Measurements from ENCODE around the gene SYTL5.

Gene SYTL5

DNA sequence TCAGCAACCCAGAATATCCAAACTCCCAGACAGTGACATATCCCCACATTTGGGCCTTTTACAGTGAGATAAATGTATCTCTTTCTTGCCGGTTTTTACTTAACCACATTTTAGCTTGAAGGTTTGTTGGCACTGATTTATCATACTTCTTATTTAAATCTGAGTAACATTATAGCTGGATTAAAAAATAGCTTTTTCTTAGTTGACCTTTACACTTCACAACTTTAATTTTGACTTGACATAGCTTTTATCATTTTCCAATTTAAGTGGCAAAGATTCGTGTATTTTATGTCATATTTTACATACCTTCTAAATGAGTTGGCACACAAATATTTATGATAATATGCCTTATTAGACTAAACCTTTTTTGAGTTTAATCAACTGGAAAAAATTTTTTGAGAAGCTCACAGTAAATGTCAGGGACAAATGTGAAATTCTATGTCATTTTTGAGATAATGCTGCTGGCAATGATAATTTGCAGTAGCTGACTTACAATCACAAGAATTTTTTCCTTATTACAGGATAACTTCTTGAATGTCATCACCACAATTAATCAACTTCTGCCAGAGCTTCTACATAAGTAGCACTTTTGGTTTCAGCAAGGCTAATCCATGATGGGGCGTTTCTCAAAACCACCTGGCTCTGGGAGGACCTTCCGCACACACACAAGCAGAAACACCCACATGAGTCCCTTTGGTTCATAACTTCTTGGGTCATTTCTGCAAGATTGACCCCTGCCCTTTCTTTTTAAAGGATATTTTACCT lies 80.3 kb downstream of the SYTL5 start:
- in situ Hi-C loops (cut with HindIII; ENCODE audit: low sequenced_read_pairs) = no loop called here

GRCh38 chrX:38087594-38087993 lies 81.2 kb downstream of the SYTL5 start:
- in situ Hi-C loops (cut with HindIII; ENCODE audit: low sequenced_read_pairs) = no loop called here

GRCh38 chrX:38089173-38089982 lies 83.0 kb downstream of the SYTL5 start:
- in situ Hi-C loops (cut with HindIII; ENCODE audit: low sequenced_read_pairs) = no loop called here

GRCh38 chrX:38095971-38096529 lies 89.7 kb downstream of the SYTL5 start:
- in situ Hi-C loops (cut with HindIII; ENCODE audit: low sequenced_read_pairs) = no loop called here

- in situ Hi-C loops (cut with HindIII; ENCODE audit: low sequenced_read_pairs) = no loop called here
These were observed 93.3 kb downstream of the SYTL5 start for GRCh38 chrX:38099688-38100087.

GRCh38 chrX:38102240-38102639 lies 95.9 kb downstream of the SYTL5 start:
- in situ Hi-C loops (cut with HindIII; ENCODE audit: low sequenced_read_pairs) = no loop called here

DNA sequence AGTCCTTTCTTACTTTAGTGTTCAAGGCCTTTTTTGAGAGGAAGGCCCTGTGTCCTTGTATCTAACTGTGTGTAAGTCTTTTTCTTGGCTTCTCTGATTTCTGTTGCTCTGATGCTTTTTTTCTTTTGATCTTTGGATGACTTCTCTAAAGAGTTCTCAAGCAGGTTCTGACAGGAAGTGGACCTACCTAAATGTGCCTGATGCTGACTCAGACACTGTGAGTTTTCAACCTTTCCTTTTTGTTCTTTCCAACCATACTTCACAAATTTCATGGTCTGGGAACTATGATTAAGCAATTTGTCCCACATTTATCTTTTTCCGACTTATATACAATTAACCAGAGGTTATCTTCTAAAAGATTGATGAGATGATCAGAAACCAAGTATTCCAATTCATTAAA lies 96.5 kb downstream of the SYTL5 start:
- in situ Hi-C loops (cut with HindIII; ENCODE audit: low sequenced_read_pairs) = no loop called here

DNA sequence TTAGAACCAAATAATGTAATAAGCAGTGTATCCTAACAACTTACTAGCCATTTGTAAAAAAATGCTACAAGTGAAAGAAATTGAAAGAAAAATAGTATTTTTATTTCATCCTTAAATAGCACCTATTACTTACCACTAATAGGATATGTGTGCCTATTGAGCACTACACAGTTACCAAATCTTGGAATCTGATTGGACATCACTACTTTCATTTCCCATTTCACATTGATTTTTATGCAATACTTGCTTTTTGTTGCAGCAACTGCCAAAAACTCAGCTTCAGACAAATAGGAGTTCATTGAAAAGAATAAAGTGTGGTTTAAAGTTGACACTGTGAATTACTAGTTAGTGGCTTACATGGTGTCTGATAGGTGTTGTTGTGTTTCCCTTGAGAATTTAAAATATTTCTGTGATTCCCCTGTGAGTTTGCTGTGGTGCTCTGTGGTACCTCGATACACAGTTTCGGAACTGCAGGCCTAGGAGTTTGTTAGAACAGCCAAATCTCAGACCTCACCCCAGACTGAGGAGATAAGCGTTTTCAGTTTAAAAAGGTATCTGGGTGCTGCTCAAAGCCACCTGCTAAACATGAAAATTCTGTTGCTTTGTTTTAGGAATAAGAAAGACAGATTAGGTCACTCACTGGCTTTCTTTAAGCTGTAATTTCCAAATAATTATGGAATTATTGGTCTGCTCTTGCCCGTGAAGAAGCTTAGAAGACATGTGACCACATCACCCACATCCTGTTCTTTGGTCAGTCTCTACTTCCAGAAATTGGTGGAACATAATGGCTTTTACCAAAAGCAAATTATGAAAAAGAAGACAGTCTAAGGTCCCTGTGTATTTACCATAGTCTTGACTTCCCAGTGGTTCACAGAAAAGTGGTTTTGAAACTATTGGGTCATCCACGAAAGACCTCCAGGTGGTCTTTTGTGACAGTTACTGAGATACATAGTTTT lies 97.8 kb downstream of the SYTL5 start:
- in situ Hi-C loops (cut with HindIII; ENCODE audit: low sequenced_read_pairs) = no loop called here

DNA sequence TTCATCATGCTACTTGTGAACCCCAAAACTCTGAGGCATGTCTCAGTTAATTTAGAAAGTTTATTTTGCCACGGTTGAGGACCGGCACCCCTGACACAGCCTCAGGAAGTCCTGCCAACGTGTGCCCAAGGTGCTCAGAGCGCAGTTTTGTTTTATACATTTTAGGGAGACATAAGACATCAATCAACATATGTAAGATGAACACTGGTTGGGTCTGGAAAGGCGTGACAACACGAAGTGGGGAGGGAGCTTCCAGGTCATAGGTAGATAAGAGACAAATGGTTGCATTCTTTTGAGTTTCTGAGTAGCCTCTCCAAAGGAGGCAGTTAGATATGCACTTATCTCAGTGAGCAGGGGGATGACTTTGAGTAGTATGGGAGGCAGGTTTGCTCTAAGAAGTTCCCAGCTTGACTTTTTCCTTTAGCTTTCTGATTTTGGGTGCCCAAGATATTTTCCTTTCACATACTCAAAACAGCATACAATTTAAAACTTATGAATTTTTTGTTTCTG lies 98.9 kb downstream of the SYTL5 start:
- in situ Hi-C loops (cut with HindIII; ENCODE audit: low sequenced_read_pairs) = no loop called here

DNA sequence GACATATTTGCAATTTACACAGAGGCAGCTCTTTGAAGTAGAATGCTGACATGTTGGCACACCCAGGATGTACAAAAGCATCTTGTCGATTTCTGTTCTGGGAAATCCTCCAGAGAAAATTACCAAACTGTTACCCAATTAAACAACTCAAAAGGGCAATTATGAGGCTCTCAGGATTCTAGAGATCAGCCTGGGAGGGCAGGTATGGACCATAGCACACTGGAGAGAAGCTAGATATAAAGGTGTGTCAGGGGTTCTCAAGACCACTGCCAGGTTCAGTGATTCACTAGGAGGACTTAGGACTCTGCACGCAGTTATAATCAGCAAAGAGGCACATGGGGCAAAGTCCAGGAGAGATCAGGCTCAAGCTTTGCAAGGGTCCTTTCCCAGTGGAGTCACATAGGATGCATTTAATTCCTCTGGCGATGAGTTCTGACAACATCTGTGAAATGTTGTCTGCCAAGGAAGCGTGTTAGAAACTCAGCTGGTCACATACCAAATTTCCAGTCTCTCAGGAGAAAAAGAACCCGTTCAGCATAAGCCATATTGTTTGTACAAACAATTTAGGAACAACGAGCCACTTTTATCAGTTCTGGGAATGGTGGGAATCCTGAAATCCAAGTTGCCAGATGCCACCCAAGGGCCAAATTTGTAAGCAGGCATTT lies 100.8 kb downstream of the SYTL5 start:
- in situ Hi-C loops (cut with HindIII; ENCODE audit: low sequenced_read_pairs) = no loop called here

DNA sequence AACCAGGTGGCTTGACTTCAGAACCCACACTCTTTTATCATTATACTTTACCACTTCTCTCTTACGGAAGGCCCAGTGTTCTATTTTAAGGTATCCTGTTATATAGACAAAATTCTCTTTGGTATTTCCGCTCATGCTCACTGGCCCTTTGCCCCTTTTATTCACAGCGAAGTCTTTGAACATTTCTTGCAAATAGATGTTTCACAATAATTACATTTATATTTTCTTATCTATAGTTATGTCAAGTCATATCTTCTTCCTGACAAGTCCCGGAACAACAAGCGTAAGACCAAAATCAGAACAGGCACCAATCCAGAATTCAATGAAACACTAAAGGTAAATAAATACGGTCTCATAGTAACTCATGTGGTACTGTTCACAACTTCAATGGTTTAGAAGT lies 102.0 kb downstream of the SYTL5 start:
- in situ Hi-C loops (cut with HindIII; ENCODE audit: low sequenced_read_pairs) = no loop called here

DNA sequence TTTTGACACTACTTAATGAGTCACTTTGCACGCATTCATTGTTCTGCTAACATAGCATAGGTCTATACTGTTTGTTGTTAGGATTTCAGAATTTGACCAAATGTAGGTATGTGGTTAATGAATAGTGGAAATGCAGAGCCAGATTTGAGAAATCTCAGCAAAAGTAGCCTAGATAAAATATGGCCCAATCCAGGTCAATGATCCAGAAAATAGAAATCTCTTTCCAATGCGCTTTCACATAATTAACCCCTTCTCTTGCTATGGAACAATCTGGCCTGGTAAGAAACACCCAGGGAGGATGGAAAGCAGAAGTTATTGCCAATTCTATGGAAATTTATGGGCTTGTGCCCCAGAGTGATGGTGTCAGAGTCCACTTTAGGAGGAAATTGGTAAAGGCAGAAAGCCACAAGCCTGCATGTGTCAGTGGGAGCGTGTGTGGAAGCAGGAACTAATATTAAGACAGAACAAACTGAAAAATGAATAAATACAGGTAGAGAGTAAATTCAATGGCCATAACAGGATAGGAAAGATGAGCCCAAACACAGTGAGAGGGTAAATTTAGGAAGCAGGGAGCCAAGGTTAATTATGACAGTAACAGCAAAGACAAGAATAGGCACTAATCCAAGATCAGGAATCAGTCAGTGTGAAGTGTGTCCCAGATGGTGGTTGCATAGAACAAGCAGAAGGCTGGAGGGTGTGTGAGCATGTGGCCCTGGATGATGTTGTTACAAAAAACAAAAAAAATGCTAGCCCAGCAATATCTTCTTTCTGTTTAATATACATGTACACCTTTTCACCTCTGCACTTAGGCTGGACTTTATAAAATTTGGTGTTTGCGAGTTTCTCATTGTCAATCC lies 102.9 kb downstream of the SYTL5 start:
- in situ Hi-C loops (cut with HindIII; ENCODE audit: low sequenced_read_pairs) = no loop called here

DNA sequence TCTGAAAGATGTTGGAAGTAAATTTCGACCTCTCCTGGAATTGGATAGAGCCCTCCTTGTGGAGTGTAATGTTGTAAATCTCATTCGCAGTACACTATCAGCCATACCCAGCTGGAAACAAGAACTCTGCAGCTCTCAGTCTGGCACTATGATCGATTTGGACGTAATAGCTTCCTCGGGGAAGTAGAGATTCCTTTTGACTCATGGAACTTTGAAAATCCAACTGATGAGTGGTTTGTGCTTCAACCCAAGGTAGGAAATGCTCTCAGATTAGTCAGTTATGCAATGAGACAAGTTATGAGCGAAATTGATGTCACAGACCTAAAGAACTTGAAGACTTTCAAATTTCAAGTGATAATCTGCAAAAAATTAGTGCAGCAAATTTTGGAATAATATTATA lies 103.9 kb downstream of the SYTL5 start:
- in situ Hi-C loops (cut with HindIII; ENCODE audit: low sequenced_read_pairs) = no loop called here

DNA sequence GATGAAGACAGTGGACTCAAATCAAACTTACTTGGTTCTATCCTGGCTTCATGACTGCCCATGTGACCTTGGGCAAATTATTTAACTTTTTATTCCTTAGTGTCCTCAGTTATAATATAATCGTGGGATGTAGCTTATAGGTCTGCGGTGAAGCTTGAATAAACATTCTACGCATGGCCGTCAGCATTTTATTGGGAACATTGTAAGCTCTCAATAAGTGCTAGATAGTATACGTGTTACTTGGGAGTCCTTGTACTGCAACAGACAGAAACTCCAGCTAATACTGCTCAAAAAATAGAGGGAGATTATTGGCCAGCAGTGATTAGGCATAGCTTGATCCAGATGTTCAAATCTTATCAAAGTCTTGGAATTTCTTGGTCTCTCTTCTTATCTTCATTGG lies 104.8 kb downstream of the SYTL5 start:
- in situ Hi-C loops (cut with HindIII; ENCODE audit: low sequenced_read_pairs) = no loop called here

GRCh38 chrX:38112566-38112965 lies 106.2 kb downstream of the SYTL5 start:
- in situ Hi-C loops (cut with HindIII; ENCODE audit: low sequenced_read_pairs) = no loop called here

DNA sequence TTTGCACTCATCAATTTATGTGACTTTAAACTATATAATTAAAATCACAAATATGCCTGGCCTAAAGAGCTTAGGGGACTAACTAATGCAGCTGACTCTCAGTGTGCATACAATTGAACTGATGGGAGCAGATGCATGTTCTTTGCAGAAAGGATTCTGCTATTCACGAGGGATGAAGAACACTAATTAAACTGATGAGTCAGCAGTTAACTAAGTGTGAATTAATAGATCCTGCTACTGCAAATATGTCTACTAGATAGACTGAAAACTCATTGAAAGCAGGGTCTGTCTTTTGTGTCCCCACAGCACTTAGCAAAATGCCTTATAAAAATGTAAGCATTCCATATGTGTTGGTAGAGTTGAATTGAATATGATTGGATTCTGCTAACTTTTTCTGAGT lies 110.4 kb downstream of the SYTL5 start:
- in situ Hi-C loops (cut with HindIII; ENCODE audit: low sequenced_read_pairs) = no loop called here

DNA sequence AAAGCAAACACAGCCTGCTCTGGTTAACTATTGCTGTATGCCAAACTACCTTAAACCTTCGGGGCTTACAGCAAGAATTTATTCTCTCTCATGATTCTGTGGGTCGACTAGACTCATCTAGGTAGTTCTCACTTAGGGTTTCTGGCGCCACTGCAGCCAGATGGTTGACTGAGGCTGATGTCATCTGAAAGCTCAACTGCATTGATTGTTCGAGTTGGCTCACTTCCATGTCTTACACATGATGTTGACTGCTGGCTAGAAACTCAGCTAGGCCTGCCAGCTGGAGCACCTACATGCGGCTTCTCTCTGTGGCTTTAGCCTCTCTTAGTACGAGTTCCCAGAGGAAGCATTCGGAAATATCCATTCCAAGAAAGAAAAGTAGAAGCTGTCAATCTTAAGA lies 111.1 kb downstream of the SYTL5 start:
- in situ Hi-C loops (cut with HindIII; ENCODE audit: low sequenced_read_pairs) = no loop called here

- in situ Hi-C loops (cut with HindIII; ENCODE audit: low sequenced_read_pairs) = no loop called here
These were observed 117.6 kb downstream of the SYTL5 start for GRCh38 chrX:38124000-38124399.

DNA sequence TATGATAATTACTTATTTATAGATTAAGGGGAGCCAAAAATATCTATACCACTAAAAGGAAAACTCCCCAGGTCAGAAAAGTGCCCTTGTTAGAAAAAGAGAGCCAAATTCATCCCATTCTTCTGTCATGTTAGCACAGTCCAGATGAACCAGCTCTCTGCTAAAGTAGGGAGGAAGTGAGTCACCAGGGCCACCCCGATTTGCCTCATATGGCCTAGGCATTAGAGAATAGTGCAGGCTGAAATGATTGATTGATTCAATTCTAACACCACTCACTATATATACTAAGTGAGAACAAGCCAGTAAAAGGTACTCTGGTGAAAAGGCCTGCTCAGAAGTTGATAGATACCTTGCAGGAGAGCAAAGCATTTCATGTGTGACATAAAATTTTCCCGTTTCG lies 119.8 kb downstream of the SYTL5 start:
- in situ Hi-C loops (cut with HindIII; ENCODE audit: low sequenced_read_pairs) = no loop called here
